SK-N-SH treated with all-trans-retinoic acid at 6 μM for 48 hours (cell line): ENCODE measurements around the gene TMEM14C.

Experiments used
- ARNTL ChIP-seq: fragments of 450-650 bp; formaldehyde crosslinking; IDR thresholded peaks from 2 replicates; pipeline ENCODE4 v1.5.0; 2020; ENCODE audit warnings: low read depth, mild to moderate bottlenecking, moderate library complexity, borderline replicate concordance
- CSRNP3 ChIP-seq: fragments of 250-450 bp; sonication (Bioruptor Pico); IDR thresholded peaks from 2 replicates; pipeline ENCODE4 v1.5.1; 2021; ENCODE audit warnings: mild to moderate bottlenecking, moderate library complexity
- GLIS3 ChIP-seq: fragments of 250-450 bp; sonication (Bioruptor Pico); IDR thresholded peaks from 2 replicates; pipeline ENCODE4 v1.5.0; 2020; ENCODE audit warnings: mild to moderate bottlenecking, moderate library complexity
- TCF4 ChIP-seq: fragments of 250-450 bp; sonication (Bioruptor Pico); IDR thresholded peaks from 2 replicates; pipeline ENCODE4 v1.8.0; 2021; ENCODE audit warnings: mild to moderate bottlenecking, moderate library complexity, borderline replicate concordance
- ZFP30 ChIP-seq: fragments of 450-650 bp; formaldehyde crosslinking; IDR thresholded peaks from 2 replicates; pipeline ENCODE4 v1.5.0; 2022; ENCODE audit warnings: mild to moderate bottlenecking, moderate library complexity
- TF ChIP-seq, protein P1 (sequence below): fragments of 250-450 bp; sonication (Bioruptor Pico); IDR thresholded peaks from 2 replicates; pipeline ENCODE4 v1.8.0; 2020; ENCODE audit warnings: mild to moderate bottlenecking, moderate library complexity, borderline replicate concordance

GRCh38 chr6:10719296-10719963 is 3.4 kb upstream of the TMEM14C start:
- TF ChIP-seq TCF4 (CRISPR knock-in tag) (no peak), GLIS3 (CRISPR knock-in tag) (no peak), ARNTL (CRISPR knock-in tag) (no peak), CSRNP3 (CRISPR knock-in tag) (no peak), ZFP30 (CRISPR knock-in tag) (no peak)
- TF ChIP-seq, protein P1, sequence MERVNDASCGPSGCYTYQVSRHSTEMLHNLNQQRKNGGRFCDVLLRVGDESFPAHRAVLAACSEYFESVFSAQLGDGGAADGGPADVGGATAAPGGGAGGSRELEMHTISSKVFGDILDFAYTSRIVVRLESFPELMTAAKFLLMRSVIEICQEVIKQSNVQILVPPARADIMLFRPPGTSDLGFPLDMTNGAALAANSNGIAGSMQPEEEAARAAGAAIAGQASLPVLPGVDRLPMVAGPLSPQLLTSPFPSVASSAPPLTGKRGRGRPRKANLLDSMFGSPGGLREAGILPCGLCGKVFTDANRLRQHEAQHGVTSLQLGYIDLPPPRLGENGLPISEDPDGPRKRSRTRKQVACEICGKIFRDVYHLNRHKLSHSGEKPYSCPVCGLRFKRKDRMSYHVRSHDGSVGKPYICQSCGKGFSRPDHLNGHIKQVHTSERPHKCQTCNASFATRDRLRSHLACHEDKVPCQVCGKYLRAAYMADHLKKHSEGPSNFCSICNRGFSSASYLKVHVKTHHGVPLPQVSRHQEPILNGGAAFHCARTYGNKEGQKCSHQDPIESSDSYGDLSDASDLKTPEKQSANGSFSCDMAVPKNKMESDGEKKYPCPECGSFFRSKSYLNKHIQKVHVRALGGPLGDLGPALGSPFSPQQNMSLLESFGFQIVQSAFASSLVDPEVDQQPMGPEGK: no peak
